UCSD-AML1 (cell line): ENCODE measurements around the gene RAB44.
A peak's percentile ranks its signal among the peaks of the same experiment; 100 is the strongest.

ENCODE experiments used
- DNase-seq: peaks from one replicate; lab custom pipeline; 2025; ENCODE audit not compliant: unreplicated experiment; lab: John Stamatoyannopoulos, UW

RAB44 gene

GRCh38 chr6:36666826-36667591 is 30.6 kb upstream of the RAB44 start:
- peak; percentile 88 for DNase-seq

GRCh38 chr6:36668591-36668990 is 29.0 kb upstream of the RAB44 start:
- DNase-seq = no peak

- no peak for DNase-seq
Measured at GRCh38 chr6:36669002-36669401, 28.6 kb upstream of the RAB44 start.

- no peak for DNase-seq
Measured at GRCh38 chr6:36670271-36670670, 27.4 kb upstream of the RAB44 start.

- no peak for DNase-seq
Measured at GRCh38 chr6:36671687-36672375, 25.8 kb upstream of the RAB44 start.

GRCh38 chr6:36673882-36674281 is 23.7 kb upstream of the RAB44 start:
- DNase-seq = no peak

GRCh38 chr6:36674942-36675341 is 22.7 kb upstream of the RAB44 start:
- DNase-seq = no peak

GRCh38 chr6:36676141-36677058 is 21.2 kb upstream of the RAB44 start:
- peak; percentile 56 for DNase-seq

- DNase-seq = no peak
Measured at GRCh38 chr6:36677059-36677749, 20.4 kb upstream of the RAB44 start.

GRCh38 chr6:36677753-36678487 is 19.7 kb upstream of the RAB44 start:
- DNase-seq = no peak

- peak; percentile 92 for DNase-seq
Measured at GRCh38 chr6:36678488-36679042, 19.1 kb upstream of the RAB44 start, which contains the start of gene CDKN1A. Gene CDKN1A (plus strand): TSS chr6:36678714. CDS start chr6:36684102, 5,388 bp downstream.

GRCh38 chr6:36679043-36679833 is 18.4 kb upstream of the RAB44 start:
- no peak for DNase-seq

- no peak for DNase-seq
Measured at GRCh38 chr6:36682328-36683144, 15.1 kb upstream of the RAB44 start.

- DNase-seq = no peak
Measured at GRCh38 chr6:36683145-36683655, 14.4 kb upstream of the RAB44 start.

- DNase-seq = no peak
Measured at GRCh38 chr6:36683656-36684446, 13.8 kb upstream of the RAB44 start.

GRCh38 chr6:36684447-36684812 is 13.2 kb upstream of the RAB44 start:
- no peak for DNase-seq
